HG03135 (cell line): ENCODE results near the gene FBLN5.
"Not testable (repeated sequence)": the region's sequence is repeated elsewhere in the genome, so short reads cannot be mapped to it uniquely, and the experiment has no call there.

Source experiments
- ATAC-seq: cut with Tn5 transposase; IDR thresholded peaks from one replicate; pipeline ENCODE4 v1.9.1; 2021; ENCODE audit warnings: mild to moderate bottlenecking, moderate library complexity; ENCODE audit not compliant: unreplicated experiment

Gene FBLN5

DNA sequence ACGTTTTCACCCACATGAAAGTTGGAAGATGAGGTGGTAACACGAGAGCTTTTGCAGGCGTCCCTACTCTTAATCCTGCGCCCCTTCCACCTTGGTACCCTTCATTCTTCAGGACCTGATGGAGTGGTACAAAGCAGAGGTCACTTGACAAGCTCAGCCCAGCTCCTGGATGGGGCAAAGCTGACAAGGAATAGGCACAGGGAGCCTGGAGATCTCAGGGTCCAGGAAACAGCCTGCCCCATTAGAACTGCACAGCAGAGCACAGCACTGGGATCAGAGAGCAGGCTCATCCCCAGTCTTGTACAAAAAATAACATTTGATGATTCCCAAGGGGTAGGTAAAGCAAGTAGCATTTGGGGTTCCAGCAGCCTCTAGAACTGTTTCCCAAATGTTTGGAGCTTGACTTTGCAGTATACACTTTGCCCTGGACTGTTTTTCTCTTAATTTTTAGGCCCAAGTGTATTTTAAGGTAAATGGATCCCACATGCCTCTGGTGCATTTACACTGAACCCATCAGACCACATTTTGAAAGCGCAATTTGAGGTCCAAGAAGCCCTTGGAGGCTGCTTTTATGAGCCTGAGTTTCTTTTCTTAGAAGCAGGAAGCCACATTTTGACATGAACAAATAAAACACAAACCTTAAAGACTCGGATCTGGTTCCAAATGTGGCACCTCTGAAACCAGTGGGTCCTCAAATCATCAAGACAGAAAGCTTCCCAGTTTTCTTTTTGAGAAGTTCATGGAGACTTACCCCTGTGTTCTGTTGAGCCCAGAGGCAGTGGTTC is 80.8 kb downstream of the FBLN5 start:
- no peak for ATAC-seq

DNA sequence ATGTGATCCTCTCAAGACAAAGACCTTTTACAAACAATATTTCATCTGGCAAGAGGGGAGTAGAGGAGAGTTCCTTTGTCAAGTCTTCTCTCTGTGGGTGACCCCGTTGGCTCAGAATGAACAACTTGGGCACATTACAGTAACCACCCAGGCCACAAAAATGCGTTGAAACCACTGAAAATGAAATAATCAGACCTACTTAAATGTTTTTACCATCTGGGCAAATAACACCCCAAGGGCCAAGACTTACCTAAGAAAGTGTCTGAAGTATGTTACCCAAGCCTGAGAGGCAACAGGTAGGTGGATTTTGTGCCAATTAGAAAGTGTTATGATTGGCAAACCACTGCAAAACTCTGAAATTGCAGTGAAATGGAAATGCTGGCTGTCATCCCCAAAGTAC is 81.4 kb downstream of the FBLN5 start:
- ATAC-seq: no peak

DNA sequence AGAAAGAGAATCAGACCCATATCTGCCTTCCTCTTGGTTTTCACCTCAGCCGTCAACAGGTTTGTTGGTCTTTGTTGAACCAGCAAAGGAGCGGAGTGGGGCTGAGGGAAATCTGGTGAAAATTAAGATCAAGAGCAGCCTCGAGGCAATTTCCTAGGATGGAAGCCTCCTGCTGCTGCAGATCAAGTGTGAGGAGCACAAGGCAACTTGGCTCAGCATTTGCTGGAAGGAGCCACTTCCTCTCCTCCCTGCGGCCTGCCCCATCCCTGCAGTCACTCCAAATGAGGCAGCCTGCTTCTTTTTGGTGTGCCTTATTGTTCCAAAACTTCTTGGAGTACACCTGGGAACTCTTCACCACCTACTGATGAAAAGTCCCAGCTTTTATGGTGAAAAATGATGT is 85.1 kb downstream of the FBLN5 start:
- ATAC-seq: no peak

DNA sequence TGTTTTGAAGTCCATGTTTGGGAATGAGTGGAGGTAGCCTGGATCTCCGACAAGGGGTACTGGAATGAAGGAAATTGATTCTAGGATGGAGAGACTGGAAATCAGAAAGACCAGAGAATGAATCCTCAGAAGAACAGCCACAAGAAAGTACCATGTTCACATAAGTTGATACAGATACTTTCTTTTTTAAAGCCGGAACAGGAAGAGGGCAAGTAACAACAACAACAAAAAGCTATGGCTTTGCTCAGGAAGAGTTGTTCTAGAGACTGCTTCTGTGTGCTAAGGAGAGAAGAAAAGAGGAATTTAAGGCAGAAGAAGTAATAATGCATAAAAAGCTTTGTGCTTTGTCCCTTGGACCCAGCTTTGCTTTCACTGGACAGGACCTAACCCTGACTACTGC is 86.4 kb downstream of the FBLN5 start:
- ATAC-seq: no peak

DNA sequence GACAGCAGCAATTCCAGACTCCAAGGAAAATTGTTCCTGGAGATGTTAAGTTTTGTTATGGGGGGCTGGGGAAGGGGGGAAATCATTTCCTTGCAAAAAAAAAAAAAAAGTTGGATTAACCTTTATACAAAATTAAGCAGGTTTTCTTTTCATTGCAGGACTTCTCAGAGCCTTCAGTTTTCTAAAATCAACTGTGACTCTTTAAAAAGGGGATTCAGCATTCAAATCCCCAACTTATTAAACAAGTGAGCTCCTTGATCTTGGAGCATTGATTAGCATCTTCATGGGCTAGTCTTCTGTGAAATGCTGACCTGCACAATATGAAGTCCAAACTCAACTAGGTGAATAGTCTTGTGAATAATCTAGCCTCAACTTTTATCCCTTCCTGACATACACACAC is 87.3 kb downstream of the FBLN5 start:
- ATAC-seq: no peak

DNA sequence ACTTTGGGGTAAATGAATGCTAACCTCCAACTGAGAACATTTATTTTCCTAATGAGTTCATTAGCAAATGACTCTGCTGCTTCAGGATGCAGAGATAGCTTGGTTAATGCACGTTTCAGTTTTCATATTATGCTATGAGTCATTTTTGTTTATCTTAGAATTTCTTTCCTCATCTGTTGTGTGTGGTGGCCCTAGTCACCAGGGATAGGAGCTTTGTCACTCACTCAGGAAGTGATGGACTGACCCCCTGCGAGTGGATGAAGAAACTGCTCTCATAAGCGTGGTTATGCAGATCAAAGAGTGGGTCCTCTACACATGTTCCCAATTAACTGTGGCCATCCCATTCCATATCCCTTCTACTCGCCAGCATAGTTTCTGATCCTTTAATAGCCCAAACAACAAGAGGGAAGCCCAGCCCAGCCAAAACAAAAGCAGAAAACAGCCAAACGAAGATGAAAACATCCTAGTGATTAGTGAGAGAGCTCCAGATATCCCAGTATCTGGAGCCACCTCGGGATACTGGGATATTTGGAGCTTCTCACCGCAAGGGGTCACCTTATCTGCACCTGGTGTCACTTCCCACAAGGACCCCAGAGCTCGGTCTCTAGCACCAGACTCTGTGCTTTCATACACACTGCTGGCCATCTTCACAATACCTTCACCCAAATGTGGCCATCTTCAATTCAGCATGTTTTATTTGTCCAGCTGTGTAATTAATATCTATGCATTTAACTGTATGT is 88.8 kb downstream of the FBLN5 start:
- ATAC-seq: peak; percentile 82

DNA sequence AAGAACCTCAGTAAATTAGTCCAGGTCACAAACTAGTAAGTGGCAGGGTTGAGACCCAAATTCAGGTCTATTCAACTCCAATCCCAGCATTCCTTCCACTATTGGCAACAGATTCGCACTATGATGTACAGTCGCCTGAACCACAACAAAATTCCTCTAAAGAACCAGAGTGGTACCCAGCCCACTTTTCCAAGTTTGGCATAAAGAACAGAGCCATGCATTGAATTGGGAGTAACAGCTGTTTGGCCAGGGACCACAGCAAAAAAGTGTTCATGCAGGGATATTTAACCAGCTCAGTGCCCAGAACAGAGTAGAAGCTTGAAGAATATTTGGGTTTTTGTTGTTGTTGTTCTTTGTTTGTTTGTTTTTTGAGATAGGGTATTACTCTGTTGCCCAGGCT is 89.9 kb downstream of the FBLN5 start:
- no peak for ATAC-seq

DNA sequence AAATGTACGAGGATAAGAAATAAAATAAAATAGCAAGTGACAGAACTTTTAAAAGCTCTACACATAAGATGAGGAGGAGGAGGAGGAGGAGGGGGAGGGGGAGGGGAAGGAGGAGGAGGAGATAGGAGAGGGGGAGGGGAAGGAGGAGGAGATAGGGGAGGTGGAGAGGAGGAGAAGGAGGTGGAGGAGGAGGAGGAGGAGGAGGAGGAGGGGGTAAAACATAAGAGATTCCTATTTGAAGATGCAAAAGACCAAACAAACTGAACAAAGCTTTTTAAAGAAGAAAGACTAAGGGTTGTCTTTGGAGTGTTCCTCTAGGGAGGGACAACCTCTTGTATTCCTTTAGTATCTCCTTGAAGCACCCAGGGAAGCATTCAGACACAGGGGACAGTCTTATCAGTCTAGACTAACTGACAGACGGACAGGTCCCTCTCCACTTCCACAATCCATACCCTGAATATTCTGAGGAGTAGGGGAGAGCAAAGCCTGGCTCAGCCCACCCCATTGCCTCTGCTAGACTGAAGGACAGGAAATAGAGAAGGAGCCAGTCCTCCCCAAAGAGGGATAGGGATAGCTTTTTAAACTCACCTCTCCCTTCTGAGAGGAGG is 93.1 kb downstream of the FBLN5 start:
- ATAC-seq: no peak

DNA sequence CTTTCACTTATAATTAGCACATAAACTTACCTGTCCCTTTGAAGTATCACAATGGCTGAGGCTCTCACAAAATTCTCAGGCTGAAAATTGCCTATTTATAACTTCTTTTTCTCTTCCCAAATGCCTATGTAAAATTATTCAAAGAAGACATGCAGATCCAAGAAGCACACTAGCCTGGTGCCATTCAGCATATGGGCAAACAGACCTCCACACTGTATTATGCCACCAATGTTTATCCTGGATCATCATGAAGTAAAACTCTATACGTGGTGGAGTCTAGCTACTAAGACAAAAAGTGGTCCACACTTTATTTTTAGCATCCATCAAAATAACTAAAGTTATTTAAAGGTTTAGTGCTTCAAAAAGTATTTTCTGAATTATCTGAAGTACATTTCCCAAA is 95.9 kb downstream of the FBLN5 start:
- ATAC-seq: no peak

DNA sequence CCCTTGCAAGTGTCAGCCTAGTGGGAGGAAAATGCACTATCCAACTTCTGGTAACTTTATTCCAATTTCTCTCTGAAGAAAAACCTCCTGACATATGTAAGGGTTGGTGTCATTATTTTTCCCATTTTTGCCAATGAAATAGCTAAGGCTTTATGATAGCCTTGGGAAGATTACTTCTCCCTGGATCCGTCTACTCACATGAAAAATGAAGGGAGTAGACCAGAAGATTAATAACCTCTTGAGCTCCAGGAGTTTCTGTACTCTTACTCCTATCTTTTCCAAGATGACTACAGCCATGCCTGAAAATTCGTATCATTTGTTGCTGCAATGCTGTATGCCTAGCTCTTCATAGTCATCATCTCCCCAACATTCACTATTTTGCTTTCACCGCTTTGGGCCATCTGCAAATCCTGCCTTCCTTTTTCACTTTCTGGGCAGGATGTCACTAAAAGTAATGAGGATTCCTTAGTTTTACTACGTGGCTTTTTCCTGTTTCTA is 98.9 kb downstream of the FBLN5 start:
- no peak for ATAC-seq

DNA sequence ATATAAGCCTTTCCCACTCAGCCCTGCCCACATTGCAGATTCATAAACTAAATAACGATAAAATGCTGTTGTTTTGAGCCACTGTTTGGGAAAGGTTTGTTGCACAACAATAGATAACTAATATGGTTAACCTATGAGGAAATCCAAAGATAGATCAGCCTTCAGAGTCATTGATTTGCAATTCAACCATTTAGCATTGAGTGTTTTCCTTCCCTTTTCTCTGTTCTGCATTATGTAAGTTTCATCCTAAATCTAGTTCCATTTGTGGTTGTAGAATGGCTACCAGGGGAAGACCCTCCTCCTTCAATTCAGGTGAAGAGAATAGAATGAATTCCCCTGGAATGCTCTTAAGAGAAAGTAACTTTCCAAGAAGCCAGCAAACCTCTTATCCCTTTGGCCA is 99.8 kb downstream of the FBLN5 start:
- no peak for ATAC-seq

DNA sequence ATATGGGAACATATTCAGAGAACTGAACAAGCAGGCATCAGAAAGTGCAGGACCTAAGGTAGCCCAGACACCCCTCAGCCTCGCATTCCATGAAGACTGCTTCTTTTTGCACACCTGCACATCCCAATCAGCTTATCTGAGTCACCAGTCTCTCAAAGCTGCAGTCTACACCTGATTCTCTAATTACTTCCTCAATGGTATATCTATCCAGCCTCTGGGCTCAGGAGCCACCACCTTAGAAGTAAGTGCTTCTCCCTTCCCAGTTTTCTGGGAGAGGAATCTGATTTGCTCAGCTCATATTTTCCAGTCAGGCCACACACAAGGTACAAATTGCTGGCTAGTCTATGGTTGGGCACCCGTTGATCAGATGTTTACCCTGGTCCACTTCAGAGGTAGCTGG is 101.8 kb downstream of the FBLN5 start:
- ATAC-seq: no peak

DNA sequence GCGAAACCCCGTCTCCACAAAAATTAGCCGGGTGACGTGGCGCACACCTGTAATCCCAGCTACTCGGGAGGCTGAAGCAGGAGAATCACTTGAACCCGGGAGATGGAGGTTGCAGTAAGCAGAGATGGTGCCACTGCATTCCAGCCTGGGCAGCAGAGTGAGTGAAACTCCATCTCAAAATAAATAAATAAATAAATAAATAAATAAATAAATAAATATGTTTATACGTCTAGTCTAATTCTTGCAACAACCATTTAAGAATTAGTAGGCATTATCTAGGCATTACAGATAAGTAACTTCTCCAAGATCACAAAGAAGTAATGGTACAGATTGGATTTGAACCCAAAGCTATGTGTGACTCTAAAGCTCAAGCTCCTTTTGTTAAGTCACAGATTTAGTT is 102.4 kb downstream of the FBLN5 start:
- not testable (repeated sequence) for ATAC-seq

DNA sequence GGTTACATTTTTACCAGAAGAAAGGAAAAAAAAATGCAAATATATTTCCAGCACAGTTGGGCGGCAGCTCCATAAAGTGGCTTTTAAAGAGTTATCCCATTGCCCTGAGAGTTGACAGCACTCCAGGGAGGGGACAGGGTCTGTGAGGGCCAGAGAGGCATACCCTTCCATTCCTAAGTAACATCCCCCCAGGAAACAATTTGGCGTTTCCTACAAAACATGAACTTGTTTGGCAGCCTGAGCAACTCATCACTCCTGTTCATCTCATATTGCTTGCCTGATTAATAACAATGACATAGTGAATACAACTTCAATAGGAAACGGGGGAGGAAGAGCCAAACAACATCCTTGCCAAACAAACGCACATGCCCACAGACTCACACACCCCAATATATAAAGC is 103.5 kb downstream of the FBLN5 start:
- no peak for ATAC-seq

DNA sequence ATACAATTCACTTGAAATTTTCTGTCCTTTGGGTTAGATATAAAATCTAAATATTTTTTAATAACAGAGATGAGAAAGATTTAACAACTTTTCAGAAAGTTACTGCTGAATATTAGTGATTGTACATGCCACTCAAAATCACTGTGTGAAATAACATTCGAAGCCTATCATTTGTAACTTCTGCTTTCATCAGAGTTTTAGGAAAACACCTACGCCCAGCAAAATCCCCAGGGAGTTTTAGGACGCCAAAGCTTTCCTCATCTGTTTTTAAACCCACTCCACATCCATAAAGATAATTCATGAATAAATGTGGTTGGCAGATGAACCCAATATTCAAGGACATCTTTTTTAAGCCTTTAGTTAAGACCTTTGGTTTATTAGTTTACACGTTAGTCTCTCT is 104.1 kb downstream of the FBLN5 start:
- ATAC-seq: no peak

DNA sequence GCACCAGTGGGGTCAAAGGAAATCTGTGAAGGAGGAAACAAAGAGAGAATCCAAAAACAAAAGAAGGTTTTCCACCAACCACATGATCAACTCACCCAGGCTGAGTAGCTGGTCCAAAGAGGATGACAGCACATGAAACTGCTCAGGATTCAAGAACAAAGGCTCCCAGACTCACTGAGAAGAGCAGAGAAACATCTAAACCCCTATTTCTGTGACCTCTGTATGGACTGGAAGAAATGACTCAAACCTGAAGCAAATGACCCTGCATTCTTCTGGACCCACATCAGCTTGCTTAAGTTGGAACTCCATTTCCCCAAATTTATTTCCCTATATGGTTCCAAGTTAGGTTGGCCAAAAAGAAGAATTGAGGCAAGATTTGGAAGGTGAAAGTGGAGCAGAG is 106.4 kb downstream of the FBLN5 start:
- no peak for ATAC-seq

DNA sequence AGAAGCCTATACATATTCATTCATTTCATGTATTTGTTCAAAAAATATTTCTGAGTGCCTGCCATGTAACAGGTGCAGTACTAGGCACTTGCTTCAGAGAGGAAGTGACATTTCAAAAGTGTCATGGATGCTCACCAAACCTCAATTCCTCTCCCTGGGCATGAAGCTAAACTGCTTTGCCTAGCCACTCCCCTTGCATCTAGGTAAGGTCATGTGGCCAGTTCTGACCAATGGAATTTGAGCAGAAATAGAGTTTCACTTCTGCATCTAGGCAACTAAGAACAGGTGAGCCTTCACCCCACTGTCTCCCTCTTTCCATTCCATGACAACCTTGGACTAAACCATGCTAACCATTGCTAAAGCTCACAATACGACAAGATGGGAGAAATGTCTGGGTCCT is 107.7 kb downstream of the FBLN5 start:
- ATAC-seq: no peak

DNA sequence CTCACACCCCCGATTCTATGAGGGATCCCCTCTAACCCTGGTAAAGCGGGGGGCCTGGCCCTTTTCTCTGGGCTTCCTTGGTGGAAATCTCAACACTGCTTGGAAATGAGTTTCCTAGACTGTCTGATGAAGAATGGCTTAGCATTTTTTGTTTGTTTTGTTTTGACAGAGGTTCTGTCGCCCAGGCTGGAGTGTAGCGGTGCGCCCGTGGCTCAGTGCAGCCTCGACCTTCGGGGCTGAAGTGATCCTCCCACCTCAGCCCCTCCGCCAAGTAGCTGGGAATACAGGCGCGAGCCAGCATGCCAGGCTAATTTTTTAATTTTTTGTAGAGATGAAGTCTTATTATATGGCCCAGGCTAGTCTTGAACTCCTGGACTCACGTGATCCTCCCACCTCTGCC is 110.4 kb downstream of the FBLN5 start:
- ATAC-seq: no peak

DNA sequence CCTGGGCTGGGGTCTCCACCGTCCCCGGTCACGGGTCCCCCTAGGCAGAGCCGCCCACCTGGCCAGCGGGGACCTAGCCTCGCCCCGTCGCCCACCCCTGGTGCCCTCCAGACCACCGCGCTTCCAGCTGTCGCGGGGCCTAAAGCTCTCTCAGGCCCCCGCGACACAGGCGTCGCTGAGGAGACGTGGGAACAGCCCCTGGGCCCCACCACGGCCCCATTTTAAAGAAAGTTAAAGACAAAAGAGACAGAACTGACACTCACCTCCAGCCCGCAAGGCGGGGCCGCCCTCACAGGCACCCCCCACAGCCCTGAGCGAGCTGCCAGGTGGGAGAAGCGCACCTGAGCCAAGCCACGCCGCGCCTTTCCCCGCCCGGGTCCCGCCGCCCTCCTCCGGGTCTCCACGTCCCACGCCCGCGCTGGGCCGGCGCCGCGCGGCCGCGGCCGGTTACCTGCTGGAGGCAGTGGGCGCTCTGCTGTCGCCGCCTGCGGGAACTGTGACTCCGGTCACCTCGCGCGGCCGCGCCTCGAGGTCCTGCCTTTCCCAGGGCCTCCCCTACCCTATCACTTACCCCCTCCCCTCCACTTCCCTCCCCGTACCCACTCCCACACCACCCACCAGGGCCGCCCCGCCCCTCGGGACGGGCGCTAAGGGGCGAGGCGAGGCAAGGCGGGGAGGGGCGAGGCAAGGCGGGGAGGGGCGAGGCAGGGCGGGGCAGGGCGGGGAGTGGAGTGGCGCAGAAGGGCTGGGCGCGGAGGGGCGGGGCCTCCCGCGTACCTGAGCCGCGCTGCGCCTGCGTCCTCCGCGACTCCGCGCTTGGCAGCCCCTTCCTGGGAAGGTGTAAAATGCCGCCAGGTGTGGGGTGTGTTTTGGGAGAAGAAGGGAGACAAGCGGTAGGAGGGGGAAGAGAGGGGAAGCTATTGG is 111.3 kb downstream of the FBLN5 start:
- ATAC-seq: peak; percentile 75

DNA sequence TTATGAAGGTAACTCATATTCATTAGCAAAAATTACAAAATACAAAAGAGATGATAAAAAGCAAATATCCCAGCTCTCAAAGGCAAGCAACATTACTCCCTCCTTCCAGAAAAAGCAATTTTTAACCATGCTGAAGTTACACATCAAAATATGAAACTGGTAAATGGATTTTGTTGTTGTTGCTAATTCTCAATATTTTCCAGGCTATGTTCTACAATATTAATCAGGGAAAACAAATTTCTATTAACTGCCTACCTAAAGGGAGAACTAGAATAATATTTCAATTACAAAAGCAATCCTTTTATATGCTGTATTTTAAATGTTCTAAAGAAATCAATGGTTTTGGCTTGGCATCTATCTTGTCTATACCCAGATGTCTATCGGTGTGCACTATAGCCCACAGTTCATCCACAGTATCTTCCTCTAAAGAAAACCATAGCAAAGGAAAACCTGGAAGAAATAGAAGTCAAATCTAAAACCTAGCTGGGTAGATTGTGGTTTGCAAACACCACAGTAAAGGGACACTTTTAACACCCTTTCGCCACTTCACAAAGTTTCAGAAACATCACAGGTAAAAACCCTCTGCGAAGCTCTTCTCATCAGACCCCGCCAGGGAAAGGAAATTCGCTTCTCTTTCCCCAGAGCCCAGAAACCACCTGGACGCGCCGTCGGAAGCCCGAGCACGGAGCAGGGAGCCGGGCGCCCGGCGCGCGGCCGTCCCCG is 112.1 kb downstream of the FBLN5 start:
- ATAC-seq: peak; percentile 13
